ENCODE measurements around the gene NCK2.

The NCK2 gene

DNA sequence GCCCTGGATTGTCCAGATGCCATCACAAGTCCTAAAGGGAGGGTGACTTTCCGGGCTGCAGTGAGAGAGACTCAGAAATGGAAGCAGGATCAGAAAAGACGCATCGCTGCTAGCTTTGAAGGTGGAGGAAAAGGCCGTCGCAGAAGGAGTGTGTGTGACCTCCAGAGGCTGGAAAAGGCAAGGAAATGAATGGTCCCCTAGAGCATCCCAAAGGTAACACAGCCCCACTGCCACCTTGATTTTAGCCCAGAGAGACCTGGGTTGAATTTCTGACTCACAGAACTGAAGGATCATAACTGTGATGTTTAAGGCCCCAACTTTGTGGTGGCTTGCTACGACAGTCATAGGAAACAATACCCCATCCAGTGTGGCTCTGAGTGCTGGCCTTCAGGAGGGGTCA is 8.6 kb upstream of the NCK2 start:
- no peak for DNase-seq

DNA sequence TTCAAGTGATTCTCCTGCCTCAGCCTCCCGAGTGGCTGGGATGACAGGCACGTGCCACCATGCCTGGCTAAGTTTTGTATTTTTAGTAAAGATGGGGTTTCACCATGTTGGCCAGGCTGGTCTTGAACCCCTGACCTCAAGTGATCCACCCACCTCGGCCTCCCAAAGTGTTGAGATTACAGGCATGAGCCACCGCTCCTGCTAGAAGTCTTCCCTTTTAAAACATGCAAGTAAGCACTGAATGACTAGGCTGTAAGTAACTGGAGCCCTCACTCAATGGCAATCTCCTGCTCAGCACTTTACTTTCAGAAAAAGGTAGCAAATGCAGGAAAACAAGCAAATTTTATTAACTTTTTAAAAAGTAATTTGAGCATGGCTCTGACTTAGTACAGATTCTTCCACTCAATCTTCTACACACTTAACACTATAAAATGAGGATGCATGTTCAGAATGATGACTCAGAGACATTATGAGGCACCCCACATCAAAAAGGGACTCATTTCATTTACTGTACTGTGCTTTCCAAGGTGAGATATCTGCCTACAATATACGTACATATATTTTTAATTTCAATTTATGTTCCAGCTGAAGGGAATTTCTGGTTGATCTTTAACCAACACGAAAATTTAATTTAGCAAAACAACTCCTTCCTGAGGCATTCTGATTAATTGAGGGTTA is 6.6 kb upstream of the NCK2 start:
- DNase-seq: no peak

DNA sequence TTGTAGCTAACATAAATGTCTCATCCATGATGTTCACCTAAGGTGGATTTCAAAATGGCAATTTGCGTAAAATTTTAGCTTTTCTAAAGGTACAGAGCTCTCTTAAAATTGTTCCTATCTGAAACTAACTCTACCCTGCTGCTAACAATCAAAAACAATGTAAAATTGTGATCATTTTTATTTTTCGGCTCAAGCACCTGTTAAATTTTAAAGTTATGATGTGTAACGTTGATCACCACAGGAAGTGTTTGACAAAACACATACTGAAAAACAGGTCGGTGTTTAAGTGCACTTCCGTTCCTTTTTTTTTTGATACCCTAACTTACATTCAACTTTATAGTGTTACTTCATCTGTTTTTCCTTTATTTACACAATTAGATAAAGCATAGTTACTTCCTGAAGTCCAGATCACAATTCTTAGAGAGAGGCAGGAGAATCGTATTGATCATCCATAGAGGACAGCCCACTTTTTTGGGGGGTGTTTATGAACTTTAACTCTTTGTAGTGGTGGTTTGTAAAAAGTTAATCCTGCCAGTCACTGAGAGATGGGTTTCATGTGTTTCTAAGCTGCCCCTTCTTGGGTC is 6.0 kb upstream of the NCK2 start:
- no peak for DNase-seq

DNA sequence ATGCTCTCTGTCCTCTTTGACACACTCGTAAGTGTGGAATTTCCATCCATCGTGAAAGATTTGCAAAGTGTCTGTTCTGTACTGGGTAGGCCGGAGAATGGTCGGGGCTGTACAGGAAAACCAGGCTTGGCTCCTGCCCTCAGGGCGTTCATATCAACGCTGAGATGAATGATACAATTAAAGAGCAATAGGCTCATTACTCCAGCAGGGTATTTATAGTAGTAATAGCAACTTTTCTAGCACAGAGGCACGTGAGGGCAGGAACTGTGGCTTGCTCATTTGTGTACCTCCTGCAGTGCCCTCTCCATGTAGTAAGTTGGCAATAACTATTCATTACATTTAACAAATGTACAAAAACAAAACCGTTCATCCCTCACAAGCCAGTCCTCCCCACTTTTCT is 5.3 kb upstream of the NCK2 start:
- DNase-seq: no peak

DNA sequence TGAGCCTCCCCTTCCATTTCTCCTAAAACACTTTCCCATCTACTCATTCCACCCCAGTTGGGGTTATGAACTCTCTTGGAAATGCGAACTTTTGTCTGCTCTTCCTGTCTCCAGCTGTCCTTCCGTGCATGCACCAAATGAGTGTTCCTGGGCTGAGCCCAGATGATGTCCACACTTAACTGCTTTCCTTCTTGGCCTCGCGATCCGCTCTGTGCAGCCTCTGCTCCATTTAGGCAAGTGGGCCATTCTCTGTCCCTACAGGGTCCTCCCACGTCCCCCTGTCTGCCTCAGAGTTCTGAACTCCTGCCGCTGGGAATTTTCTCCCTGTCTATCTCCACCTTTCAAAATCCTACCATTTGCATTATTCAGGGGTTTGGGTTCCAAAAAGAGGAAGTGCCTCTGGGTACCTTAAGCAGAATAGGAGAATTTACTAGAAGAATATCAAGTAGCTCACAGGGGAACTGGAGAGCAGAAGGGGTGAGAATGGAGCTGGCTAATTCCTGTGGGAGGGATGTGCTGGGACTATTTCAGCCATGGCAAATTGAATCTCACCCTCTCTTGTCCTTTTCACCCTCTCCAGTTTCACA is 4.7 kb upstream of the NCK2 start:
- no peak for DNase-seq

DNA sequence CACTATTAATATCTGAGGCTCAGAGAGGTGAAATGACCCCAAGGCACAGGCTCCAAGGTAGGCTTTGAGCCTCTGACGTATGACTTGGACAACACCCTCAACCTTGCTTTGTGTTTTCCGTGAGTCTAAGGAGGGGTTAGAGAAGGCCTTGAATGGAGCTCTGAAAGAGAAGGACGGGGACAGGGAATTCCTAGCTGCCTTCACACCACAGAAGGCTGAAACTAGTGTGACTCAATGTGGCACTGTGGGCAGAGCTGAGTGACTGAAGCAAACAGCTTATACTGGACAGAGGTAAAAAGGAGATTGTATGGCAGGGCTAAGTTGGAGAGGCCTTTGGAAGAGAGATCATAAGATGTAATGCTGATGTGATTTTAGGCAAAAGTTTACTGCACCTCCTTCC is 3.5 kb upstream of the NCK2 start:
- DNase-seq: no peak

DNA sequence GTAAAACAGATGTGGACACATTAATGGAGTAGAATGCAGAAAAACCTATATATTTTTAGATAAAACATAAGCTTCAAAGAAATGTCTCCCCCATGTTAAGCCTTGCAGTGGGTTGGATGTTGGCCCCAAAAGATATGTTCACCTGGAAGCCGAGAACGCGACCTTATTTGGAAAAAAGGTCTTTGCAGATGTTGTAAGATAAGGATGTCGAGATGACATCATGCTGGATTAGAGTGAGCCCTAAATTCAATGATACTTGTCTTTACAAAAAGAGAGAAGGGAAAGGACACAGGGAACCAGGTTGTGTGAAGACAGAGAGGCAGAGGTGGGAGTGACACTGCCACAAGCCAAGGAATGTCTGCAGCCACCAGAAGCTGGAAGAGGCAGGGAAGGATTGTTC is 3.1 kb upstream of the NCK2 start:
- DNase-seq: no peak

DNA sequence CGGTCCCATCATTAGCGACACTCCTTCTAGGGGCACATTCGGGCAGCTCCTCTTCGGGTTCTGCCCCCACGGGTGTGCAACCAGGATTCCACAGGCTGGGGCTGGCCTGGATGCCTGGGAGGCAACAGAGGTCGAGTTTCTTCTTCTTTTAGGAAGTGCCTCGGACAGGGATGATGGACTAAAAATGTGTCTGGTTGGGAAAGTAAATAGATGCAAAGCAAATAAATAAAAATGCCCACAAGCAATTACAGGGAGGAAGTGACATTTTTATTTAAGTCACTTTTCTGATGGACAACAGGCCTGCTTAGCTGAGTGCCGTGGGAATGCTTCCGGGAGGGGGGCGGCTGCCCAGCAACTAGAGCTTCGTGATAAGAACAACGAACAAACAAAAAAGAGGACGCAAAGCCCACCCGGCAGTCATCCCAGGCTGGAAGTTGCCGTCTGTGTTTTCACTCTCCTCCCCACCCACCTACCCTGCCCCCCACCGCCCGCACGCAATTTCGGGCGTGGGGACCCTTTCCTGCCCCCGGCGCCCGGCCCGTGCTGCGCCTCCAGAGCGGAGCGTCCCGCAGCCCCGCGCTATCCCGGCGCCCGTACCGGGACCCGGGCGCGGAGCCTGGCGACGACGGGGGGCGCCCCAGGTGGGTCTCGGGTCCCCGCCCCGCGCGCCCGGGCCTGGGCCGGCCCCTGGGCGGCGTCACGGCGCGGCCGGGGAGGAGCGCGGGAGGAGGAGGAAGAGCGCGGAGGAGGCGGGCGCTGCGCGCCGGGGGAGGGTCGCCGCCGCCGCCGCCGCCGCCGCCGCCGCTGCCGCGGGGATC is 412 bp upstream of the NCK2 start:
- peak; percentile 45 for DNase-seq

DNA sequence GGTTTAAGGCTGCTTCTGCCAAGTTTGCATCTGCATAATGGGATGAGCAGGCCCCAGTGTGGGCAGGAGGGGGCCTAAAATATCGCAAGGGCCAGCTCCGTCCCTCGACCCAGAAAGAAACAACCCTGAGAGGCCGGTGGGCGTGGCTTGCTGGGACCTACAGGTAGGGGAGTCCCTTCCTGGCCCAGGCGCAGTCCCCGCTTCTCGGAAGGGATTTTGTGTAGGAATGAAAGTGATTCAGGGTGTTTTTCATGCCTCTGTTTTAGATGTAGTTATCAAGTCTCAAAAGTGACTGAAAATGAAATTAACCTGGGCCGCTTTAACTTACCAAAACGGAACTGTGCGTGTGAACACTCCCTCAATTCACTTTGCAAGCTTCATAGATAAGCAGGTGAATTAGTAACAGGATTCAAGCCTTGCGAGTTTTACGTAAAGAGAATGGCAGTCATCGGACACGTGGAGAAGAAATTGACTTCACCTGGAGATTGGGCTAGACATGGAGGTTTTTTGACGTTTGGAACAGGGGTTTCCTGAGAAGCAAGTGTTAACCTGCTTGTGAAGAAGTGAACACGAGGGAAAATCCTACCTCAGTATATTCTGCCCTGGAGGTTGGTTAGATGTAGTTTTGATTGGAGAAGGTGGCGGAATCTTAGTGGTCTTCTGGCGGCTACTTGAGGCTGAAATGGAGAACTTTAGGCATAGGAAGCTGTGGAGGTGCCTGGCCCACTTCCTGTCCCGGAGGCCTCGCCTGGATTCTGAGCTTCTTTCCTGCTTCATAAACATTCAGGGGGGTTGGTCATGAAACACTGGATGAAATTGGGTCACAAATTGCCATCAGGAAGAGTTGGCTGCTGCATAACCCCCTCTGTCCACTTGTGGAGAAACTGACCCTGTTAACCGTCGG is 1.7 kb downstream of the NCK2 start:
- DNase-seq: peak; percentile 32

DNA sequence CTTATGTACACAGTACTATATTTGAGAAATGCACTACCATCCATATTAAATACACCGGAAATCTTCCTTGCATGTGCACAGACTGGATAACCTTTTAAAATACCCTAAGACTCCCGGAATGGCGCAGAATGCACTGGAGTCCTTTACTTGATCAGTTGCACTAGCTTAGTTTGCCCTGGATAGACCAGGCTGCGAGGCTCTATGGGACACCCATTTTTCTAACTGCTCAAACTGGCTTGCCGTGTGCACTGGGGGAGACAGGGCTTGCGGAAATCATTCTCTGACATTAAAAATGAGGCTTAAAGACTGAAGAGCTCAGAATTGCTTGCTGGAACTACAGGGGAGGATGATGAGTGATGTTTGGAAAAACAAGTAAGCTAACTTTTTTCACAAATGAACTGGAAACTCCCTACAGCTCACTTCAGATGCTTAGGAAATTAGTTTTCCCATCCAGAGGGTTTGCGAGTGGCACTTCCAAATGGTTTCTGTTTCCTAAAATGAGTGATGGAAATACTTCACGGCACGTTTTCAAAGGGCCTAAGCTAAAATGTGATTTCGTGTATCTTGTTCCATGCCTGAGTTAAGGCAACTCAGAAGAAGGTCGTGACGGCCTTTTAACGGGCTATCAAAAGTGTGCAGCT is 2.7 kb downstream of the NCK2 start:
- no peak for DNase-seq

DNA sequence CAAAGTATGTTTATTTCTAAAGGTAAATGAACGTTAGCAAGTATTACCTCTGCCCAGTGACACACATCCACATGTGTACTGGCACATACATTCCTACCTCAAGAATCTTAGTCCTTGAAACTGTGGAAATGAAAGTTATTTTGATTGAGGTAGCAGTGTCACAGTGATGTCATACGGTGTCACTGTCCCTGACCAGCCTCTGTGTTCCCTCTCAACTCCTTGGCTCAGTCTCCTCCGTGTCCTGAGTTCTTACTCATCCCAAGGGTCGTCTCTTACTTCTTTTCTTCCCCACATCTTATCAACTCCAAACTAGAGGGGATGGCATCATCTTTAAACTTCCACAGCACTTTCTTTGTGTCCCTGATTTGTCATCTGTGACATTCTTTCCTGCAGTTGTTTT is 3.3 kb downstream of the NCK2 start:
- DNase-seq: no peak

DNA sequence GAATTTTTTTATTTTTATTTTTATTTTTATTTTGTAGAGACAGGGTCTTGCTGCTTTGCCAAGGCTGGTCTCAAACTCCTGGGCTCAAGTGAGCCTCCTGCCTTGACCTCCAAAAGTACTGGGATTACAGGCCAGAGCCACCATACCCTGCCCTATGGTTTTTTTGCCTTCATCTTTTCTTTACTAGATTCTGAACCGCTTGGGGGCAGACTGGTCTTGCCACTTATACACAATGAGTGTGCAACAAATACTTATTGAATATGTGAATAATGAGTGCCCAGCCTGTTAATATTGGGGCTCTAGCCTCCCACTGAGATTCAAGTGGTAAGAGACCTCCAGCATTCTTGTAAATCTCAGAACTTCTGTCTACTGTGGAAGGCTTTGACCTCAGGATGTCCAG is 3.9 kb downstream of the NCK2 start:
- DNase-seq: no peak

DNA sequence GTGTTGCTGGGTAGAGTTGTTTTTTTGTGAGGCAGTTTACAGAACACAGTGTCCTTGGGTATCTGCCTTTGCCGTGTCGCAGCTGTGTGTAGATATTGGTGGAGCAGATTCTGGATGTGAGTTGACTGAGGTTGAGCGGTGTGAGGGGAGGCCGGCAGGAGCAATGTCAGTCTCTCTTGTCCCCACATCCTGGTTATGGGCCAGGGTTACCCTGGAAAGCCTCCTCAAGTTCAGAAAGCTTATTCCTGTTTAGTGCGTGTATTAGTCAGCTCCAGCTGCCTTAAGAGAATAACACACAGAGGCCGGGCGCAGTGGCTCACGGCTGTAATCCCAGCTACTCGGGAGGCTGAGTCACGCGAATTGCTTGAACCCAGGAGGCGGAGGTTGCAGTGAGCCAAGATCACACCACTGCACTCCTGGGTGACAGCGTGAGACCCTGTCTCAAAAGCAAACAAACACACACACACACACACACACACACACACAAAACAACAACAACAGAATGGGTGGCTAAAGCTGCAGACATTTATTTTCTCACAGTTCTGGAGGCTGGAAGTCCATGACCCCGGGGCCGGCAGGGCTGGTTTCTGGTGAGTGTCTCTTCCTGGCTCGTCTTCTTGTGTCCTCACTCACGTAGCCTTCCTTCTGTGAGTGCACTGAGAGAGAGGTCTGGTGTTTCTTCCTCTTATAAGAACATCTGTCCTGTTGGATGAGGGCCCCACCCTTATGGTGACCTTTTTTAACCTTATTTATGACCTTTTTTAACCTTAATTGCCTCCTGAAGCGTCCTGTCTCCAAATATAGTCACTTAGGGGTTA is 5.1 kb downstream of the NCK2 start:
- no peak for DNase-seq

DNA sequence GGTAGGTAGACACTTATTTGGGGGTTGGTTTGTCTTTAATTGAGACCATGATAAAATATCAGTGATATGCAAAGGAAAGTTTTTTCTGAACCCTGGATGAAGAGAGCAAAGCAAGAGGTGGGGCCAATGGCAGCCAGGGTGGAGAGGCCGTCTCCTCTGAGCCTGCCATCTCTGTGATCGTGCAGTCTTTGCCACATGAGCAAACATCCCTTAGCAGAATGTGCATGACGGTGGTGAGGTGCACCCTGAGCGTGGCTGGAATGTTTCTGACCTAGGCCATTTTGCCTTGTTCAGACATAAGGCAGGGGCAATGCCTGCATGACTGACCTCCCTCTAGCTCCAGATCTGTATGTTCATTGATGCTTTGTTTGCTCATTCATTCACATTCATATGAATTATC is 6.0 kb downstream of the NCK2 start:
- no peak for DNase-seq

DNA sequence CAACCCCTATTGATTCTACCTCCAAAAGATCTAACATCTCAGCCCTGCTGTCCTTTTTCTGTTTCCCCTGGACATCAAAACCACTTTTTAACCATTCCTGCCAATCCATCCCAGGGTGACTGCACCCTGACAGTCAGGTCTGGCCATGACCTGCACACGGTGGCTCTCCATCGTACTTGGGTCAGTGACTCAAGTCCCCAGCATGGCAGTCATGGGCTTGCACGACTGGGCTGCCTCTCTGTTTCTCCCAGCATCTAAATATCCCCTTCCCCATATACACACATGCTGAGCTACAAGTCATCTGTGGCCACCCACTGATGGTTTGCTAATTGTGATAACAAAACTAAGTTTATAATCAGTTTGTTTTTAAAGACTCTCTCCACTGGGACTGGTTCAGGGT is 6.6 kb downstream of the NCK2 start:
- DNase-seq: no peak

DNA sequence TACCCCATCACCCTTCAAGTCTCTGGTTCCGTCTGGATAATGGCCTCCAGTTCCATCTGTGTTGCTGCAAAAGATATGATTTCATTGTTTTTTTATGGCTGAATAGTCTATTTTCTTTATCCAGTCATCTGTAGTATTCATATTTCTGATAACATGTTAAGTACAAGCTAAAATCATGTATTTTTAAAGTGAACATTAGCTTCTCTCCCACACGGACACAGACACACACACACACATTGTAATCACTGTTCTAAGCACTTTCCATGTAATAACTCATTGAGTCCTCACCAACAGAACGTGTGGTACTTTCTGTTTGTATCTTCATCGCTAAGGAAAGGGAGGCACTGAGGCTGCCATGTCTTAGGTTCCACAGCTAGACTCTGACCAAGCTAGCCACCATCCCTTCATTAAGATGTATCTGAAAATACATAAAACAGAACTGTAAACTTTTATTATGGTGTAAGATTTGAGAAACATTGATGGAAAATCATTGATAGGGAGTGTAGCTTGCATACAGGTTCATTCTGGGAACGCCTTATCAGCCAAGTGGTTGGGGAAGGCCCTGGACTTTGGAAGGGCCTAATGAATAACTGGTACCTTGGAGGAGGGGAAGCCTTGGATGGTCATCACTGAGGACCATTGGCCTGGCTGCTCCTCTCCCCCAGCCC is 8.1 kb downstream of the NCK2 start:
- DNase-seq: no peak

DNA sequence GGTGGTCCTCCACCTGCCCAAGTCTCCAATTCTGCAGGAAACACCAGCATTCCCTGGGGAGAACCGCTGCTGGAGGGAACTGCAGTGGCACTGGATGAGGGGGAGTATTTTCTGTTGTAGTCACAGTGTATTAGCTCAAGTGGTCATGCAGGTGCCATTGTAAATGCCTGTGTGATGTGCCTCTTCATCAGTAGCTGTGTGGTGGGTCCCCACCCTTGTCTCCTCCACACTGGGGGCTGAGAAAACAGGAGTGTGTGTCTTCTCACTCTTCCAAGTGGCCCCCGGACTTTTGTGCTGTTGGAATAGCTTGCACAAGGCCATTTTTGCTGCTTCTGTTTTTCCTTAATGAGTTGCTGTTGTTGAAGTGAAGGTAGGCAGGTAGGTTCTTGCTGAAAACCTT is 8.7 kb downstream of the NCK2 start:
- no peak for DNase-seq

DNA sequence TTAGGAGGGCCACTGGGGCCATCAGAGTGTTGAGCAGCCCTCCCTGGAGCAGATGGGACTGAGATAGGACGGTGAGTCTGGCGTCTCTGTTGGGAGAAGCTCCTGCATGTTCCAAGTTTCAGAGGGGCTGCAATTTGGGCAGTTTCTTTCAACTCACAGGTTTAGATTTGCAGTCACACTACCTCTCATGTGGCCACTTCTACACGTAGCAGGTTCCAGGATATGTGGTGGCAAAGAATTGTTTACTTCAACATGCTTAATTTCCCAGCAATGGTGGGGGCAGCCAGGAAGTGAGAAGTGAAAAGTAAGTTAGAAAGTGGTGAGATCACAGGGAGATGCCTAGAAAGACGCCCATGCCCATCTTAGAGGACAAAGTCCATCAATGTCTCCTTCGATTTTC is 9.3 kb downstream of the NCK2 start:
- DNase-seq: no peak

DNA sequence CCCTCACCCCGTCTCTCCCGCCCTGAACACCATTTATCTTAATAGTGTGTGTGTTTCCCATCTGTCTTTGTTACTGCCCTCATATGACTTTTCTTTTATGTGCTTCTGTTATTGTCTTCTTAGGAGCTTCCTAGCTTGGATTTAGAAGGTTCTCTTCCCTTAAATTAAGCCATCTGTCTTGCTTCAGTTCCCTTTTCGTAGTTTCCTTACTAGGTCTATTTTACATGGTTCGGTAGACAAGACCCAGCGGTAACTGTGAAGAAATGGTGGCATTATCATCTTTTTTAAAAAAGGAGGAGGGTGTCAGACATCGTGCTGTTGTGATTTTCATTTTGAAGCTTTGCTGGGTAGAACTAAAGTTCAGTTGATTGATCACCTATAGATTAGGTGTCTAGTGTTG is 10.3 kb downstream of the NCK2 start:
- no peak for DNase-seq

DNA sequence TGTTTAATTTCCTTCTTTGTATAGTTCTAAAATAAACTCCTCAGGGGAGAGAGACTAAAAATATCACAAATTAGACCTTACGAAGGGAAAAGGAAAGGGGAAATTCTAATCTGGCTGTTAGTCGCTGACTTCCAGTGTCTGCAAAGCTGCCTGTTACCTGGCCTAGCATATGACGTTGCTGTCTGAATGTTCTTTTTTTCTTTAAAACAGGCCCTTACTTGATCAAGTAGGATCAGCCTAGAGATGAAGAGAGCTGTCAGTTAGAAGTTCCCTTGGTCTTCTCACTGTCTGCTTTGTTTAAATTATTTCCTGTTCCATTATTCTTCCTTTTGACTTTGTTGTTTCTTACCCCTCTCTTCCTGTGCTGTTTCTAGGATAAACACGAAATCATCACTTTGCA is 11.2 kb downstream of the NCK2 start:
- no peak for DNase-seq

DNA sequence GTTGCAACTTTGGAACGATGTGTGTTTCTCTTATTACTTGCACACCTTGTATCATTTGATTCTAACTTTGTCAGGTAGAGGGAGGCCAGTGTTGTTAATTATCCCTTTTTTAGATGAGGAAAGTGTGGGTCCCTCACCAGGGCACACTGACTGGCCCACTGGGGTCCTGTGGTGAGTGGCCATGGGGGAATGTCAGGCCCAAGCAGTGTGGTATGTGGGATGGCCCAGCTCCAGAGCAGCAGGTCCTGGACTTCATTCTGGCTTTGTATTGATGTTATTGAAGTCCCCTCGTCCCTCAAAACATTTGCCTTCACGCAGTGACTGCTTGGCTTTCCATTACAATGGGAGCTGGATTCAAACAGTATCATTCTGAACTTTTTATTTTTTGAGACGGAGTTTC is 11.7 kb downstream of the NCK2 start:
- DNase-seq: no peak

Measured in NCI-H1105 treated with DMSO at 0.1 percent for 48 hours (cell line).